A549 (cell line): ENCODE data around the gene IL18RAP.

Experiments
- EP300 ChIP-seq, 2 experiments: fragments of >200 bp; sonication (Bioruptor Twin); formaldehyde crosslinking; IDR thresholded peaks; 2 replicates in 1 of 2; 3 replicates in 1 of 2; pipeline ENCODE4 v1.6.1; 2016 to 2017
- PHF8 ChIP-seq: fragments of 200-600 bp; sonication (generic); IDR thresholded peaks from 2 replicates; pipeline ENCODE4 v1.6.1; 2016; ENCODE audit warnings: low read depth, mild to moderate bottlenecking, antibody characterized with exemption, moderate library complexity, borderline replicate concordance
- TF ChIP-seq, protein P1 (sequence below): fragments of >200 bp; sonication (Bioruptor Twin); formaldehyde crosslinking; IDR thresholded peaks from 3 replicates; pipeline ENCODE4 v1.5.1; 2016

DNA sequence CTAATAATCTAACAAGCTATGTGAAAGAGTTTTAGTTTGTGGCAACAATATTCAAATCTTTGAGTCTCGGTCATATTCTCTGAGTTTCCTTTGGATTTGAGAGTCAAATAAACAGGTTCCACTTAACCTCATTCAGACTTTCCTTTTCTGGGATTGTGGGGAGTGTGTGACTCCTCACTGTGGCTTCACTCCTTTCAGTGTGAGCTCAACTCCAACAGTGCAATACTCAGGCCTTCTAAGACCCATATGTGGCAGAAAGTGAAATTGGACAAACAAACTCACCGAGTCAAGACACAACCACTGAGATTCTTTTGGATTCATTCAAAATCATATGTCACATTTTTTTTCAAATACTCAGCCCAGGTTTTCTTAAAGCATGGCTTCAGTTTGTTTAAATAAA is 75.5 kb downstream of the IL18RAP start:
- TF ChIP-seq EP300 (IDR thresholded peaks at IDR 0.05) (no peak), PHF8 (no peak)
- TF ChIP-seq, protein P1, sequence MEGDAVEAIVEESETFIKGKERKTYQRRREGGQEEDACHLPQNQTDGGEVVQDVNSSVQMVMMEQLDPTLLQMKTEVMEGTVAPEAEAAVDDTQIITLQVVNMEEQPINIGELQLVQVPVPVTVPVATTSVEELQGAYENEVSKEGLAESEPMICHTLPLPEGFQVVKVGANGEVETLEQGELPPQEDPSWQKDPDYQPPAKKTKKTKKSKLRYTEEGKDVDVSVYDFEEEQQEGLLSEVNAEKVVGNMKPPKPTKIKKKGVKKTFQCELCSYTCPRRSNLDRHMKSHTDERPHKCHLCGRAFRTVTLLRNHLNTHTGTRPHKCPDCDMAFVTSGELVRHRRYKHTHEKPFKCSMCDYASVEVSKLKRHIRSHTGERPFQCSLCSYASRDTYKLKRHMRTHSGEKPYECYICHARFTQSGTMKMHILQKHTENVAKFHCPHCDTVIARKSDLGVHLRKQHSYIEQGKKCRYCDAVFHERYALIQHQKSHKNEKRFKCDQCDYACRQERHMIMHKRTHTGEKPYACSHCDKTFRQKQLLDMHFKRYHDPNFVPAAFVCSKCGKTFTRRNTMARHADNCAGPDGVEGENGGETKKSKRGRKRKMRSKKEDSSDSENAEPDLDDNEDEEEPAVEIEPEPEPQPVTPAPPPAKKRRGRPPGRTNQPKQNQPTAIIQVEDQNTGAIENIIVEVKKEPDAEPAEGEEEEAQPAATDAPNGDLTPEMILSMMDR, result no peak
